Neural cell (in vitro differentiated cells): ENCODE data around the gene WDR82.

Source experiments
- EP300 ChIP-seq: fragments of 450-650 bp; conservative IDR thresholded peaks from 2 replicates; pipeline ENCODE4 v1.6.1; 2014; ENCODE audit warnings: antibody characterized with exemption, mild to moderate bottlenecking, moderate library complexity; ENCODE audit not compliant: poor library complexity, severe bottlenecking
- POLR2AphosphoS5 ChIP-seq: IDR thresholded peaks from 2 replicates; pipeline ENCODE4 v1.6.1; 2012
- TF ChIP-seq, protein P1 (sequence below): fragments of 450-650 bp; IDR thresholded peaks from 2 replicates; pipeline ENCODE4 v1.5.1; 2014; ENCODE audit warnings: antibody characterized with exemption, mild to moderate bottlenecking, moderate library complexity; ENCODE audit not compliant: poor library complexity, severe bottlenecking

- TF ChIP-seq, protein P1, sequence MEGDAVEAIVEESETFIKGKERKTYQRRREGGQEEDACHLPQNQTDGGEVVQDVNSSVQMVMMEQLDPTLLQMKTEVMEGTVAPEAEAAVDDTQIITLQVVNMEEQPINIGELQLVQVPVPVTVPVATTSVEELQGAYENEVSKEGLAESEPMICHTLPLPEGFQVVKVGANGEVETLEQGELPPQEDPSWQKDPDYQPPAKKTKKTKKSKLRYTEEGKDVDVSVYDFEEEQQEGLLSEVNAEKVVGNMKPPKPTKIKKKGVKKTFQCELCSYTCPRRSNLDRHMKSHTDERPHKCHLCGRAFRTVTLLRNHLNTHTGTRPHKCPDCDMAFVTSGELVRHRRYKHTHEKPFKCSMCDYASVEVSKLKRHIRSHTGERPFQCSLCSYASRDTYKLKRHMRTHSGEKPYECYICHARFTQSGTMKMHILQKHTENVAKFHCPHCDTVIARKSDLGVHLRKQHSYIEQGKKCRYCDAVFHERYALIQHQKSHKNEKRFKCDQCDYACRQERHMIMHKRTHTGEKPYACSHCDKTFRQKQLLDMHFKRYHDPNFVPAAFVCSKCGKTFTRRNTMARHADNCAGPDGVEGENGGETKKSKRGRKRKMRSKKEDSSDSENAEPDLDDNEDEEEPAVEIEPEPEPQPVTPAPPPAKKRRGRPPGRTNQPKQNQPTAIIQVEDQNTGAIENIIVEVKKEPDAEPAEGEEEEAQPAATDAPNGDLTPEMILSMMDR = no peak
- TF ChIP-seq POLR2AphosphoS5 (no peak), EP300 (no peak)
Observed at GRCh38 chr3:52217409-52217805, 61.0 kb downstream of the WDR82 start.
